ENCODE results near the gene SPO11.

- TF ChIP-seq CTCF (IDR thresholded peaks at IDR 0.05) (no peak), EZH2 (IDR thresholded peaks at IDR 0.05; ENCODE audit: borderline replicate concordance, insufficient read depth, low read depth, low read length, poor library complexity, severe bottlenecking) (no peak)
These were observed 35.1 kb upstream of the SPO11 start for GRCh38 chr20:57294550-57294949.
